Breast epithelium (tissue), 4 donors: Measurements from ENCODE around the gene RSF1. TPM values are rescaled to one million over a fixed set of nuclear protein-coding genes. Genes with fewer than 3 reads are reported as not detected.

Experiments used
- DNase-seq, 2 donors: peaks; one replicate each; pipeline ENCODE4 v3.0.0-alpha.2; 2019; ENCODE audit warnings: low spot score in 2 of 2
- H3K27ac ChIP-seq, 2 donors: fragments of 200-600 bp; sonication (generic) in 1 of 2; one replicate each; pipeline ENCODE4 v1.5.1; 2016 to 2019; ENCODE audit warnings: mild to moderate bottlenecking in 1 of 2
- H3K27me3 ChIP-seq, 2 donors: fragments of 200-600 bp; sonication (generic) in 1 of 2; one replicate each; pipeline versions ENCODE4 v1.5.1 to v1.6.0; 2017 to 2019; ENCODE audit warnings: control low read depth in 1 of 2, mild to moderate bottlenecking in 1 of 2
- H3K36me3 ChIP-seq: fragments of 200-600 bp; one replicate; pipeline ENCODE4 v1.5.1; 2019
- H3K4me1 ChIP-seq, 2 donors: fragments of 200-600 bp; sonication (generic); one replicate each; pipeline ENCODE4 v1.5.1; 2016 to 2019; ENCODE audit warnings: control low read depth in 1 of 2
- H3K4me3 ChIP-seq, 3 donors: fragments of 200-600 bp; sonication (generic); 1 replicate in 2 of 3; 2 replicates in 1 of 3; pipeline ENCODE4 v1.5.1; 2016 to 2019; ENCODE audit warnings: mild to moderate bottlenecking in 3 of 3, moderate library complexity in 2 of 3
- H3K9me3 ChIP-seq, 2 donors: fragments of 200-600 bp; sonication (generic) in 1 of 2; one replicate each; pipeline ENCODE4 v1.5.1; 2016 to 2019; ENCODE audit warnings: control low read depth in 1 of 2
- POLR2A ChIP-seq: fragments of 450-650 bp; IDR thresholded peaks from one replicate; pipeline ENCODE4 v1.6.1; 2016; ENCODE audit warnings: antibody characterized with exemption, mild to moderate bottlenecking, moderate library complexity
- POLR2AphosphoS5 ChIP-seq, 3 donors: sonication (generic); formaldehyde crosslinking; IDR thresholded peaks; one replicate each; pipeline ENCODE4 v1.6.1; 2017; ENCODE audit warnings: antibody characterized with exemption in 3 of 3
- intact Hi-C: fragments of 100-400 bp; cut with DNase I; formaldehyde crosslinking; loops from one replicate; pipeline ENCODE4 v1.15.1; 2023; ENCODE audit warnings: low total_unique reads
- total RNA-seq, 3 donors: library from RNA; depleted of rRNA; stranded (reverse); fragments of >200 nt; gene quantifications; one replicate each; pipeline ENCODE4 v1.1.0, GENCODE V29; 2016
- TF ChIP-seq, protein P1 (sequence below), 3 donors: fragments of 450-650 bp; IDR thresholded peaks; one replicate each; pipeline ENCODE4 v1.5.1; 2016 to 2017; ENCODE audit warnings: antibody characterized with exemption in 3 of 3, mild to moderate bottlenecking in 3 of 3, moderate library complexity in 3 of 3

Gene RSF1
- total RNA-seq, 3 donors from 2014 or later: 82.2 to 112 (median 82.3) TPM

DNA sequence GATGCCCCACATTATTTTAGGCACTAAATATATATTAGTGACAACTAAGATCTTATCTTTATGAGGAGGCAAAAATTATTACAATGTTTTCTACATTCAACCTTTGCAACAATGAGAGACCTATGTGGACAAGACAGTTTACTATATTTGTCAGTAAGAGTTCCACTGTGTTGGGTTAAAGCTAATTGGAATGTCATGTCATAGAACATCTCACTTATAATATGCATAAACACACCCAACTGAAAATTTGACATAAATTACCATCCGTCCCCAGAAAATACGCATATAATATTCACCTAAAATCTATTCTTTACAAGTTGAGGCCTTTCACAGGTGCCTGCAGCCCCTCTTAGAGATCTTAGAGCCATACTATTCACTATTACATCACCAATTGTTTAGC lies 84.0 kb downstream of the RSF1 start:
- no peak overlapping the region for H3K27ac ChIP-seq
- H3K9me3 ChIP-seq: peaks cover 3 to 5% of the 10 kb centered on the region in 2 donors
- intact Hi-C loops: no loop called here
- H3K4me1 ChIP-seq: no peaks in the 10 kb centered on the region
- no peak overlapping the region for H3K4me3 ChIP-seq
- TF ChIP-seq, protein P1, sequence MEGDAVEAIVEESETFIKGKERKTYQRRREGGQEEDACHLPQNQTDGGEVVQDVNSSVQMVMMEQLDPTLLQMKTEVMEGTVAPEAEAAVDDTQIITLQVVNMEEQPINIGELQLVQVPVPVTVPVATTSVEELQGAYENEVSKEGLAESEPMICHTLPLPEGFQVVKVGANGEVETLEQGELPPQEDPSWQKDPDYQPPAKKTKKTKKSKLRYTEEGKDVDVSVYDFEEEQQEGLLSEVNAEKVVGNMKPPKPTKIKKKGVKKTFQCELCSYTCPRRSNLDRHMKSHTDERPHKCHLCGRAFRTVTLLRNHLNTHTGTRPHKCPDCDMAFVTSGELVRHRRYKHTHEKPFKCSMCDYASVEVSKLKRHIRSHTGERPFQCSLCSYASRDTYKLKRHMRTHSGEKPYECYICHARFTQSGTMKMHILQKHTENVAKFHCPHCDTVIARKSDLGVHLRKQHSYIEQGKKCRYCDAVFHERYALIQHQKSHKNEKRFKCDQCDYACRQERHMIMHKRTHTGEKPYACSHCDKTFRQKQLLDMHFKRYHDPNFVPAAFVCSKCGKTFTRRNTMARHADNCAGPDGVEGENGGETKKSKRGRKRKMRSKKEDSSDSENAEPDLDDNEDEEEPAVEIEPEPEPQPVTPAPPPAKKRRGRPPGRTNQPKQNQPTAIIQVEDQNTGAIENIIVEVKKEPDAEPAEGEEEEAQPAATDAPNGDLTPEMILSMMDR (IDR thresholded peaks at IDR 0.05): no peak
- TF ChIP-seq POLR2AphosphoS5 (IDR thresholded peaks at IDR 0.05) (no peak), POLR2A (no peak)
- H3K36me3 ChIP-seq: no peaks in the 10 kb centered on the region
- DNase-seq: no peak
- H3K27me3 ChIP-seq: no peaks in the 10 kb centered on the region

- Histone ChIP-seq H3K36me3 (no peaks in the 10 kb centered on the region), H3K27me3 (no peaks in the 10 kb centered on the region)
- no peak for DNase-seq
Observed at GRCh38 chr11:77734890-77735289, 85.6 kb downstream of the RSF1 start.

DNA sequence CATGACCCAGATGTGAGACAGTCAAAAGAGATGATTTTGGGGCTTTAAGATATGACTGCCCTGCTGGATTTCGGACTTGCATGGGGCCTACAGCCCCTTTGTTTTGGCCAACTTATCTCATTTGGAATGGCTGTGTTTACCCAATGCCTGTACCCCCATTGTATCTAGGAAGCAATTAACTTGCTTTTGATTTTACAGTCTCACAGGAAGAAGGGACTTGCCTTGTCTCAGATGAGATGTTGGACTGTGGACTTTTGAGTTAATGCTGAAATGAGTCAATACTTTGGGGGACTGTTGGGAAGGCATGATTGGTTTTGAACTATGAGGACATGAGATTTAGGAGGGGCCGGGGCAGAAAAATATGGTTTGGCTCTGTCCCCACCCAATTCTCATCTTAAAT lies 88.4 kb downstream of the RSF1 start:
- intact Hi-C loops: no loop called here
- Histone ChIP-seq H3K4me1 (no peaks in the 10 kb centered on the region), H3K4me3 (no peak overlapping the region), H3K27ac (no peak overlapping the region), H3K36me3 (no peaks in the 10 kb centered on the region), H3K27me3 (no peaks in the 10 kb centered on the region), H3K9me3 (peaks cover 14 to 15% of the 10 kb centered on the region in 2 donors)
- TF ChIP-seq POLR2AphosphoS5 (IDR thresholded peaks at IDR 0.05) (no peak), POLR2A (no peak)
- TF ChIP-seq, protein P1 (IDR thresholded peaks at IDR 0.05): no peak
- DNase-seq: no peak

More at GRCh38 chr11:77734890-77735289, 85.6 kb downstream of the RSF1 start:
- Histone ChIP-seq H3K27ac (no peak overlapping the region), H3K4me1 (no peaks in the 10 kb centered on the region), H3K4me3 (no peak overlapping the region), H3K9me3 (peaks cover 14 to 15% of the 10 kb centered on the region in 2 donors)
- TF ChIP-seq, protein P1 (IDR thresholded peaks at IDR 0.05): no peak
- TF ChIP-seq POLR2AphosphoS5 (IDR thresholded peaks at IDR 0.05) (no peak), POLR2A (no peak)
- intact Hi-C loops: no loop called here

GRCh38 chr11:77730789-77731188 lies 89.7 kb downstream of the RSF1 start:
- intact Hi-C loops: no loop called here
- H3K9me3 ChIP-seq: peaks cover 14 to 15% of the 10 kb centered on the region in 2 donors
- no peak overlapping the region for H3K4me3 ChIP-seq
- H3K27ac ChIP-seq: no peak overlapping the region
- H3K4me1 ChIP-seq: no peaks in the 10 kb centered on the region
- H3K27me3 ChIP-seq: no peaks in the 10 kb centered on the region
- H3K36me3 ChIP-seq: no peaks in the 10 kb centered on the region
- TF ChIP-seq, protein P1 (IDR thresholded peaks at IDR 0.05): no peak
- no peak for TF ChIP-seq POLR2A
- no peak for DNase-seq

- Histone ChIP-seq H3K27me3 (no peaks in the 10 kb centered on the region), H3K9me3 (peaks cover 14 to 15% of the 10 kb centered on the region in 2 donors), H3K27ac (no peak overlapping the region), H3K4me1 (no peaks in the 10 kb centered on the region), H3K36me3 (no peaks in the 10 kb centered on the region), H3K4me3 (no peak overlapping the region)
- TF ChIP-seq POLR2A (no peak), POLR2AphosphoS5 (IDR thresholded peaks at IDR 0.05) (no peak)
- TF ChIP-seq, protein P1 (IDR thresholded peaks at IDR 0.05): no peak
- intact Hi-C loops: no loop called here
- DNase-seq: no peak
Observed at GRCh38 chr11:77729063-77729462, 91.5 kb downstream of the RSF1 start.
